Astrocyte (in vitro differentiated cells and primary cell): Measurements from ENCODE around the gene CLCN3.

Experiments used
- EZH2 ChIP-seq: IDR thresholded peaks from 2 replicates; pipeline ENCODE4 v1.6.1; 2012; ENCODE audit warnings: mild to moderate bottlenecking, low read length, inconsistent platforms; ENCODE audit not compliant: insufficient read depth
- TF ChIP-seq, protein P1 (sequence below): IDR thresholded peaks from 2 replicates; pipeline ENCODE4 v1.5.1; 2011; ENCODE audit warnings: low read depth, mild to moderate bottlenecking, inconsistent platforms, low read length, moderate library complexity; ENCODE audit not compliant: insufficient read depth

DNA sequence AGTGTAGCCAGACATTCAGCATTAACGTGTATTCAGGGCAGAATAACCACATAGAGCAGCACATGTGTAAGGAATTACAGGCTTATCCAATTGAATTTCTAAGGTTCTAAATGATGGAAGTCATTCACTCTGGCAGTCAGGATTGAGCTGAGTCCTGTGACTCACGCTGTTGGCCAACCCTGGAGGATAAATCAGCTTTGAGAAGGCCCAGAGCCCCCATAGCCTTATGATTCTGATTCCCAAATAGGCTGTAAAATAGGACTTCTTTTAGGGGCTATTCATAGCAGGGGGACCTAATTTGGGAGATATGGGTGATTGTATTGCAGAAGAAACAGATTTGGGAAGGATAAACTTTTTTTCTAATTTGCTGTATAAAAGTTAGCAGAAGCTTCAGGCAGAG is 145.5 kb downstream of the CLCN3 start:
- TF ChIP-seq, protein P1, sequence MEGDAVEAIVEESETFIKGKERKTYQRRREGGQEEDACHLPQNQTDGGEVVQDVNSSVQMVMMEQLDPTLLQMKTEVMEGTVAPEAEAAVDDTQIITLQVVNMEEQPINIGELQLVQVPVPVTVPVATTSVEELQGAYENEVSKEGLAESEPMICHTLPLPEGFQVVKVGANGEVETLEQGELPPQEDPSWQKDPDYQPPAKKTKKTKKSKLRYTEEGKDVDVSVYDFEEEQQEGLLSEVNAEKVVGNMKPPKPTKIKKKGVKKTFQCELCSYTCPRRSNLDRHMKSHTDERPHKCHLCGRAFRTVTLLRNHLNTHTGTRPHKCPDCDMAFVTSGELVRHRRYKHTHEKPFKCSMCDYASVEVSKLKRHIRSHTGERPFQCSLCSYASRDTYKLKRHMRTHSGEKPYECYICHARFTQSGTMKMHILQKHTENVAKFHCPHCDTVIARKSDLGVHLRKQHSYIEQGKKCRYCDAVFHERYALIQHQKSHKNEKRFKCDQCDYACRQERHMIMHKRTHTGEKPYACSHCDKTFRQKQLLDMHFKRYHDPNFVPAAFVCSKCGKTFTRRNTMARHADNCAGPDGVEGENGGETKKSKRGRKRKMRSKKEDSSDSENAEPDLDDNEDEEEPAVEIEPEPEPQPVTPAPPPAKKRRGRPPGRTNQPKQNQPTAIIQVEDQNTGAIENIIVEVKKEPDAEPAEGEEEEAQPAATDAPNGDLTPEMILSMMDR: no peak
- no peak for TF ChIP-seq EZH2
